Measurements from ENCODE around the gene RAMP1. TPM values are rescaled to one million over a fixed set of nuclear protein-coding genes. Genes with fewer than 3 reads are reported as not detected.

Gene RAMP1
- total and polyA plus RNA-seq, 9 of the 15 experiments (the other 6 are each of a cell fraction or from before 2014, with no cell fraction given) = 0.72 to 0.77 TPM; not detected in 7

- TF ChIP-seq FOXA3 (CRISPR knock-in tag; conservative IDR thresholded peaks at IDR 0.05 in 1 of 2, IDR thresholded peaks at IDR 0.05 in 1 of 2) (no peak), NR2C1 (IDR thresholded peaks at IDR 0.05) (no peak), NR2C1 (tag; IDR thresholded peaks at IDR 0.05) (no peak)
Observed at GRCh38 chr2:237955640-237956401, 96.4 kb downstream of the RAMP1 start (continued).

GRCh38 chr2:237956402-237956736 lies 96.9 kb downstream of the RAMP1 start:
- Histone ChIP-seq H3K27me3 (ENCODE audit: control insufficient read depth in 2 of 2, insufficient read depth in 2 of 2, low read length in 2 of 2) (no peaks in the 10 kb centered on the region), H2AFZ (ENCODE audit: low read depth, low read length) (no peak overlapping the region), H3K4me2 (ENCODE audit: insufficient read depth, low read length) (no peak overlapping the region), H3K36me3 (ENCODE audit: control insufficient read depth, insufficient read depth, low read length) (no peaks in the 10 kb centered on the region), H3K27ac (ENCODE audit: extremely low read depth, low read depth, low read length) (no peak overlapping the region), H4K20me1 (replicated peaks; ENCODE audit: control insufficient read depth, insufficient read depth, low read length) (no peaks in the 10 kb centered on the region), H3K79me2 (ENCODE audit: control insufficient read depth, insufficient read depth, low read length) (no peaks in the 10 kb centered on the region), H3K9ac (ENCODE audit: insufficient read depth in 1 of 2, low read depth in 2 of 2, low read length in 2 of 2) (no peak overlapping the region), H3K4me3 (no peak overlapping the region), H3K9me3 (replicated peaks; ENCODE audit: control insufficient read depth, insufficient read depth, low read depth, low read length) (peaks cover 2% of the 10 kb centered on the region), H3K4me1 (replicated peaks in 1 of 2; ENCODE audit: control insufficient read depth in 2 of 2, insufficient read depth in 2 of 2, low read length in 2 of 2) (peaks cover 0 to 5% of the 10 kb centered on the region in 2 experiments; a peak in 1 of 5 replicates), H3K9me1 (ENCODE audit: control insufficient read depth, insufficient read depth, low read length) (no peaks in the 10 kb centered on the region)
- TF ChIP-seq MCM2 (IDR thresholded peaks at IDR 0.05; ENCODE audit: low read depth) = no peak
- TF ChIP-seq ZBTB33 (CRISPR knock-in tag; IDR thresholded peaks at IDR 0.05) = 0 out of 2 replicates have a peak, but pooled peaks have one; percentile 18
- ChIA-PET CTCF (ENCODE audit: low intra/inter-chr PET ratio) (no interaction called here), POLR2A (interaction anchor here (1.1 kb wide), 1 partner anchor 33 kb away, joined by 3 read pairs; no protein-coding TSS in a partner anchor)
- DNase-seq (ENCODE audit: extremely low read depth in 1 of 4, low spot score in 3 of 4) (no peak), ATAC-seq (no peak), FAIRE-seq (no peak)
- intact Hi-C loops (cut with micrococcal nuclease) = no loop called here
- WGBS (ENCODE audit: insufficient coverage, low coverage, missing lambda C conversion rate) = 100% methylated on average over 3 of the region's 23 CpGs
- no TSS peak for BruUV-seq (replicated peaks)
- in situ Hi-C loops (cut with MboI) = no loop called here
